NB4 (cell line): ENCODE results near the gene PRPF6.
A peak's percentile ranks its signal among the peaks of the same experiment; 100 is the strongest.

ENCODE experiments used
- POLR2A ChIP-seq: IDR thresholded peaks from 2 replicates; pipeline ENCODE4 v1.6.1; 2011; ENCODE audit warnings: mild to moderate bottlenecking; ENCODE audit not compliant: insufficient read length; ENCODE audit errors: extremely low read depth
- TF ChIP-seq, protein P1 (sequence below): IDR thresholded peaks from one replicate; pipeline ENCODE4 v1.5.1; 2012; ENCODE audit warnings: low read depth, low read length
- TF ChIP-seq, protein P2 (sequence below): IDR thresholded peaks from 2 replicates; pipeline ENCODE4 v1.6.1; 2011; ENCODE audit warnings: low read depth, low read length

DNA sequence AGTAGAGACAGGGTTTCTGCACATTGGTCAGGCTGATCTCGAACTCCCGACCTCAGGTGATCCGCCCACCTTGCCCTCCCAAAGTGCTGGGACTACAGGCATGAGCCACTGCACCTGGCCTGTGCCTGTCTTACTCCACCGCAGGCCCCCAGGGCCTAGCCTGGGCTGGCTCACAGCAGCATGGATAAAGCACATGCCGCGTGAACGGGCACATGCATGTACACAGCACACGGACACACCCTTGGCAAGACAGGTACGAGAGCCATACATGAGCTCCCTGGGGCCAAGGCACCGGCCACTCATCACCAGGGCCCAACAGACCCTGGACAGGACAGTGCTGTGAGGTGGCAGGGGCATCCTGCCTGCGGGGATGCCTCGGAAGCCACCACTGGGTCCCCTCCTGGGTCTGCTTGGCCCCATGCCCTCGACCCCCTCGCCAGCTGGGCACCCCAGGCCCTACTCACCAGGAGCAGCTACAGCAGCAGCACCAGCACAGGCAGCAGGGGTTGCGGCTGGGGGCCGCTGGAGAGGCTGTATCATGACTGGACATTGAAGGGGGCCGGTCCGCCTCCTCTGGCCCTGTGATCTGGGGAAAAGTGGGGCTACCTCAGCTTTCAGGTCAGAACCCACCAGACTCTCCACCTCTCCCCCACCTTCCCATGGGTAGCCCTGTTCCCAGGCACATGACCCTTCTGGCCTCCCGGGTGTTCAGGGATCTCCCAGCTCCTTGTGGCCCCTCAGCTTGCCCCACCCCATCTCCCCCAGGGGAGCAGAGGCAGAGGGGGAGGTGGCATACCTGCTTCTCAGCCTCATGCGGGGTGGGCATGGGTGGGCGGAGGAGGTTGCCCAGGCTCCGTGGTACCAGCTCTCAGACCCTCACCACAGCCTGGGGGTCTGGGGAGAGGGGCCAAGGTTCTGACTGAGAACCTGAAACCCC, 95.4 kb downstream of the PRPF6 start:
- TF ChIP-seq, protein P1, sequence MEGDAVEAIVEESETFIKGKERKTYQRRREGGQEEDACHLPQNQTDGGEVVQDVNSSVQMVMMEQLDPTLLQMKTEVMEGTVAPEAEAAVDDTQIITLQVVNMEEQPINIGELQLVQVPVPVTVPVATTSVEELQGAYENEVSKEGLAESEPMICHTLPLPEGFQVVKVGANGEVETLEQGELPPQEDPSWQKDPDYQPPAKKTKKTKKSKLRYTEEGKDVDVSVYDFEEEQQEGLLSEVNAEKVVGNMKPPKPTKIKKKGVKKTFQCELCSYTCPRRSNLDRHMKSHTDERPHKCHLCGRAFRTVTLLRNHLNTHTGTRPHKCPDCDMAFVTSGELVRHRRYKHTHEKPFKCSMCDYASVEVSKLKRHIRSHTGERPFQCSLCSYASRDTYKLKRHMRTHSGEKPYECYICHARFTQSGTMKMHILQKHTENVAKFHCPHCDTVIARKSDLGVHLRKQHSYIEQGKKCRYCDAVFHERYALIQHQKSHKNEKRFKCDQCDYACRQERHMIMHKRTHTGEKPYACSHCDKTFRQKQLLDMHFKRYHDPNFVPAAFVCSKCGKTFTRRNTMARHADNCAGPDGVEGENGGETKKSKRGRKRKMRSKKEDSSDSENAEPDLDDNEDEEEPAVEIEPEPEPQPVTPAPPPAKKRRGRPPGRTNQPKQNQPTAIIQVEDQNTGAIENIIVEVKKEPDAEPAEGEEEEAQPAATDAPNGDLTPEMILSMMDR: no peak
- no peak for TF ChIP-seq POLR2A
- TF ChIP-seq, protein P2, sequence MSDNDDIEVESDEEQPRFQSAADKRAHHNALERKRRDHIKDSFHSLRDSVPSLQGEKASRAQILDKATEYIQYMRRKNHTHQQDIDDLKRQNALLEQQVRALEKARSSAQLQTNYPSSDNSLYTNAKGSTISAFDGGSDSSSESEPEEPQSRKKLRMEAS: 0 out of 2 replicates have a peak, but pooled peaks have one; percentile 13
